ENCODE measurements around the gene EMC10. TPM values are rescaled to one million over a fixed set of nuclear protein-coding genes. Genes with fewer than 3 reads are reported as not detected.
"Not testable (repeated sequence)": the region's sequence is repeated elsewhere in the genome, so short reads cannot be mapped to it uniquely, and the experiment has no call there.

Gene EMC10
- polyA plus RNA-seq (2013, experiment 1 of 2; ENCODE audit: insufficient read length), result 111 TPM
- polyA plus RNA-seq (2013, experiment 2 of 2; ENCODE audit: insufficient read length), result 107 TPM

DNA sequence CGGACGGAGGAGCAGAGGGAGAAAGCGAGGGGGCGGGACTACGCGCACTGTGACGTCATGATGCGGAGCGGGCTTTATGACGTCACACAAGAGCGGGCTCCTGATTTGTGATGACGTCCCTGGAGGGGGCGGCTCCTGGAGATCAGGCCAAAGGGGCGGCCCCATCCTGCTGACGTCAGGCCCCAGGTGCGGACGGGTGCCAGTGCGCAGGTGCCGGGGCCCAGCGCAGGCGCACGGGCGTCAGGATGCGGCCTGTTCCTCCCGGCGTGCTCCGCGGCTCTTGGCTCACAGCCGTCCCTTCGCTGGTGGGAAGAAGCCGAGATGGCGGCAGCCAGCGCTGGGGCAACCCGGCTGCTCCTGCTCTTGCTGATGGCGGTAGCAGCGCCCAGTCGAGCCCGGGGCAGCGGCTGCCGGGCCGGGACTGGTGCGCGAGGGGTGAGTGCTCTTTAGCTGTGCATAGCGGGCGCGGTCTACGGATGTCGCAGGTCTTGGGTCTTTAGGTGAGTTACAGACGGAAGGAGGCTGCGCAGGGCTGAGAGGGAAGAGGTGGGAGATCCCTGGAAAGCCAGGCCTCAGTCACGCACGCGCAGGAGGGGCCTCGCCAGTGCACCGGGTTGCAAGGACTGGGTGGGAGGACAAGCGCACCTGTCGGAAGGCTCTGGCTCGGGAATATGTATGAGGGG is at the start of gene EMC10, which contains the start of gene GARIN5A:
Gene EMC10, plus strand, starts transcription at position 284 of the 683 bp plus-strand sequence. Its CDS starts 38 bp downstream, at position 322.
Gene GARIN5A, minus strand, starts transcription at position 625 of the 683 bp plus-strand sequence. Its CDS starts 460 bp downstream, at position 165.
- DNase-seq, result peak; percentile 89

DNA sequence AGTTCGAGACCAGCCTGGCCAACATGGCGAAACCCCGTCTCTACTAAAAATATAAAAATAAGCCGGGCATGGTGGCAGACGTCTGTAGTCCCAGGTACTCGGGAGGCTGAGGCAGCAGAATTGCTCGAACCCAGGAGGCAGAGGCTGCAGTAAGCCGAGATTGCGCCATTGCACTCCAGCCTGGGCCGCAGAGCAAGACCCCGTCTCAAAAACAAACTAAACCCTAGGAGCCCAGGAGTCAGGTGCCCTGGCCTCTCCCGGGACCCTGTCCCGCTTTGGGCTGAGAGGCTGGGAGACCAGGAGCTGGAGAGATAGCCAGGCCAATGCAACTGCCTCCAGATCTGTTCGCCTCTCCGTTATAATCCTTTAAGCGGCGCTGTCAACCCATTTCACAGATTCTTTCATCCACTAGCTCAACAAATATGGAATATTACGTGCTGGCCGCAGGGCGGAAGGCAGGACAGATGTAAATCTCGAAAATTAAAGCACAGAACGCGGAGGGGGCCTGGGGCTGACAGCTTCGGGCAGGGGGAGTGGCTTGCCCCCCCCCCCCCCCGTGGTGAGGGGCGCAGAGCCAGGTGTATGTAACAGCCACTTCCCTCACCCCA is 48.9 kb upstream of the EMC10 start:
- no peak for DNase-seq

DNA sequence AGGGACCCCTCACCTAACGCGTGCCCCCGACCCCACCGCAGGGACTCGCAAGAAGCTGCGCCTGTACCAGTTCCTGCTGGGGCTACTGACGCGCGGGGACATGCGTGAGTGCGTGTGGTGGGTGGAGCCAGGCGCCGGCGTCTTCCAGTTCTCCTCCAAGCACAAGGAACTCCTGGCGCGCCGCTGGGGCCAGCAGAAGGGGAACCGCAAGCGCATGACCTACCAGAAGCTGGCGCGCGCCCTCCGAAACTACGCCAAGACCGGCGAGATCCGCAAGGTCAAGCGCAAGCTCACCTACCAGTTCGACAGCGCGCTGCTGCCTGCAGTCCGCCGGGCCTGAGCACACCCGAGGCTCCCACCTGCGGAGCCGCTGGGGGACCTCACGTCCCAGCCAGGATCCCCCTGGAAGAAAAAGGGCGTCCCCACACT is 48.3 kb upstream of the EMC10 start:
- DNase-seq, result peak; percentile 30

DNA sequence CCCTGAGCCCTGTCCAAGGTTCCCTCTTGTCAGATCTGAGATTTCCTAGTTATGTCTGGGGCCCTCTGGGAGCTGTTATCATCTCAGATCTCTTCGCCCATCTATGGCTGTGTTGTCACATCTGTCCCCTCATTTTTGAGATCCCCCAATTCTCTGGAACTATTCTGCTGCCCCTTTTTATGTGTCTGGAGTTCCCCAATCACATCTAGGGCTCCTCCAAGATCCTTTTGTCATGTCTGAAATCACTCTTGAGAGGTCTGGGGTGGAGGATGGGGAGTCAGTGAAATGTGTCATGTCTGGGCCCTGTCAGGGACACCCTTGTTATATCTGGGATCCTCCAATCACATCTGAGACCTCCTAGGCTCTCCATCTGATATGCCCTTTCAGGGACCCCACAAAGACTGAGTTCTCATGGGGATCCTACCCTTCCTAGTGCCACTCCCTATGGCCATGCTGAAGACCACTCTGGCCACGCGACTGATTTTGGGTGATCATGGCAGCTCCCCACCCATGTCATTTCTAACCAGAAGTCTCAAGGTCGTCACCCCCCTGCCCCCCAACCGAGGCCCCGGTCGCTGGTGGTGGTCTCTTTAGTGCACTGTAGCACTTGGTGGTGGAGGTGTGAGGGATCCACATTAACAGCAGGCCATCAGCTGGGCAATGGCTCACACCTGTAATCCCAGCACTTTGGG is 47.4 kb upstream of the EMC10 start:
- no peak for DNase-seq

DNA sequence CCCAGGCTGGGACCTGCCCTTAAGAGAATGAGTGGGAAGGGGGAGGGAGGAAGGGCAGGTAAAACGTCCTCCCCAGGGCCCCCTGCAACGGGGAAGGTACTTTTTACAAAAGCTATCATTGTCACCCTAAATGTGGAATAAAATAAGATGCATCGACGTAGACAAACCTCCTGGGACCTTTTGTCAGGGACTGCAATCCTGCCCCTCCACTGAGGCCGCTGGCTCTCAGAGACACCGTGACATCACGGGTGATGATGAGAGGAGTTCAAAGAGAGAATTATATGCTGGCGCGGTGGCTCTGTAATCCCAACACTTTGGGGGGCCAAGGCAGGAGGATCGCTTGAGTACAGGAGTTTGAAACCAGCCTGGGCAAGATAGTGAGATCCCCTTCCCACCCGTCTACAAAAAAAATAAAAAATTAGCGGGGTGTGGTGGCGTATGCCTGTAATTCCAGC is 45.4 kb upstream of the EMC10 start:
- DNase-seq, result no peak

DNA sequence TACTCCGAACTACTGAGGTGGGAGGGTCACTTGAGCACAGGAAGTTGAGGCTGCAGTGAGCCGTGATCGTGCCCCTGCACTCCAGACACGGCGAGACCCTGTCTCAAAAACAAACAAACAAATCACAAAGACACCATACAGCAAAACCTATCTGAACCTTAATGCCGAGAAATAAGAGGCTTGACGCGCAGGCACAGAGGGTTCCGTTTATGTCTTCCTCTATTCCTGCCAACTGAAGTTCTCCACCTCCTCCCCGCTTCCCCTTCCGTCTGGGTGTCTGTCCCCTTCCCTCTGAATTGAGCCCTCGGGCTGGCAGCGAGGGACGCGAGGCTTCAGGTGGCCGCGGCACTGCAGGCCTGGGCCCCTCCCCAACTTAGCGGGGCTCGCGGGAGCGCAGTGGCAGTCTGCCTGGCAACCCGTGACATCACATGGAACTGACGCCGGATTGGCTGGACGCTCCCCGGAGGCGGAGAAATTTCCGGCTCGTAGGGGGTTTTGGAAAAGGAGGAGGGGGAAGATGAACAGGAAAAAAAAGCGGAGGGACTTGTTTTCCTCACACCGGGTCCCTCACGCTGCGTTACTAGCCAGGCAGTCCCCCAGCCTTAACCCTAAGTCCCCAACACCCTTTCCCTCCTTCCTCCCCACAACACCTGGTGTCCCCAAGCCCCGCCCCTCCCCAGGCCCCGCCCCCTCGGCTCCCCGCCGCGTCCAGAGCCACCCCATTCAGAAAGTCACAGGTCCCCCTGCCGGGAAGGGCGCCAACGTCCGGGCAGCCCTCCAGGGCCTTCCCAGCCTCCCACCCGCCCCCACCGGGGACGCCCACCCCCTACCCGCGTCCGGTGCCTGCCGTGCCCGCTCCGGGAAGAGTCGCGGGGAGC is 44.7 kb upstream of the EMC10 start:
- DNase-seq, result peak; percentile 60

DNA sequence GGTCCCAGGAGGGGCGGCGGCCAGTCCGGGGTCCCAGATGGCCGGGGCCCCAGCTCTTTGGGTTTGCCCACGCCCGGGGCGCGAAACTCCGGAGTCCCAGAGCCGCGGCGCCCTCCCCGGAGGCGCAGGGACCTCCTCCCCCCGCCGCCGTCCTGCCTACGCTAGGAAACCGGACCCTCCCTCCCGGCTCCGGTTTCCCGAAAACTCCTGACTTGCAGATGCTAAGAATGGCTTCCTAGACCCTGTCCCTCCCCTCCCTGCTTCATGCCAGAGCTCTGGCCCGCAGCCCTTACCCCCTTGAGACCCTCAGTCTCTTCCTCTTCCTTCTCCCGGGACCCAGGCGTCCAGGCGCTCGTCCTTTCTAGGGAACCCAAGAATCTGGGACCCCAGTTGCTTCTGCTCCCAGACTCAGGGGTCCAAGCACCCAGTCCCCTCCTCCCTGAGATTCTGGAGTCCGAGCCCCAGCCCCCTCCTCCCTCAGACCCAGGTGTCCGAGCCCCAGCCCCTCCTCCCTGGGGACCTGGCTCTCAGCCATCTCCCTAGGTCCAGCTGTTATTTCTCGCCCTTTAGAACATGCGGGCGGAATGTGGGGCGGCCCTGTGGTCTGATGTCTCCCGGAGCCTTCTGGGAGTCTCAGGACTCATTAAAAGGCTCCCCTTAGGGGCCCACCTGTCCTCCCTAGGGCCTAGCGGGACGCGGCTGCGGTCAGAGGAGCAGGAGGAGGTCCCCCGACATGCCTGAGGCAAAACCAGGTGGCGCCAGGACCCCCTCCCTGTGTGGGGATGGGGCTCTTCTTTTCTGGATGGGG is 43.9 kb upstream of the EMC10 start, which contains the start of gene MYBPC2:
Gene MYBPC2, plus strand, starts transcription at position 672 of the 808 bp plus-strand sequence. Its CDS starts 62 bp downstream, at position 734.
- DNase-seq, result no peak

DNA sequence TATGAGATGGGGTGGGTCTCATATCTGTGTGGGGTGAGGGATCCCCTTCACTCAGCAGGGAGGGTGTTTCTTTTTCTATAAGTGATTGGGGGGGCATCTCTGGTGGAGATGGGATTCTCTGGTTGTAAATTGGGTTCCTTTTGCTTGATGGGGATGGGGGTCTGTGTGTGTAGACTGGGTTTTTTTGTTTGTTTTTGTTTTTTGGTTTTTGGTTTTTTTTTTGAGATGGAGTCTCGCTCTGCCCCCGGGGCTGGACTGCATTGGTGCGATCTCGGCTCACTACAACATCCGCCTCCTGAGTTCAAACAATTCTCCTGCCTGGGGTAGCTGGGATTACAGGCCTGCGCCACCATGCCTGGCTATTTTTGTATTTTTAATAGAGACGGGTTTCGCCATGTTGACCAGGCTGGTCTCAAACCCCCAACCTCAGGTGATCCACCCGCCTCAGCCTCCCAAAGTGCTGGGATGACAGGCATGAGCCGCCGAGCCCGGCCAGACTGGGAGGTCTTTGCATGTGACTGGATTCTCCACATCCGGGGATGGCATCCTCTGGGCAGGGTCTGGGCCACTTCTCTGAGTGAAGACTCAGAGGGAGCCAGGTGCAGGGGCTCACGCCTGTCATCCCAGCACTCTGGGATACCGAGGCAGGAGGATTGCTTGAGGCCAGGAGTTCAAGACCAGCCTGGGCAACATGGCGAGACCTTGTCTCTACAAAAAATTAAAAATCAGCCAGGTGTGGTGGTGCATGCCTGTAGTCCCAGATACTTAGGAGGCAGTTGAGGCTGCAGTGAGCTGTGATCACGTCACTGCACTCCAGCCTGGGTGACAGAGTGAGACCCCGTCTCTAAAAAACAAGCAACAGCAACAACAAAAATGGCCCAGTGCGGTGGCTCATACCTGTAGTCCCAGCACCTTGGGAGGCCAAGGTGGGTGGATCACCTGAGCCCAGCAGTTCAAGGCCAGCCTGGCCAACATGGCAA is 42.8 kb upstream of the EMC10 start:
- DNase-seq, result no peak

DNA sequence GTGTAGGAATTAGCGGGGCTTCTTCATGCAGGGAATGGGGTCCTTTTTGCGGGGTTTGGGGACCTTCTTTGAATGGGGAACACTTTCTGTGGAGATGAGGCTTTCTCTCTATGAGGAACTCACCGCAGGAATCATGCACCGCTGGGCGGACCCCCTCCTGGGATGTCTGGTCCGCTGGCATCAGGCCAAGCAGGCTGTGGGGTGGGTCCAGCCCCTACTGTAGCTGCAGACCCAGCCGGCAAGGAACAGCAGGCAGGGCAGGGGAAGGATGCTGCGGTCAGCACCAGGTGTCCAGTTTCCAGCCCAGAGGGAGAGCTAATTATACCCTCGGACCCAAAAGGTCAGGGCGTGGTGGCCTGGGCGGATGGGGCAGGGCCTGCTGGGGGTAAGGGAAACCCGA is 41.8 kb upstream of the EMC10 start:
- DNase-seq, result no peak

DNA sequence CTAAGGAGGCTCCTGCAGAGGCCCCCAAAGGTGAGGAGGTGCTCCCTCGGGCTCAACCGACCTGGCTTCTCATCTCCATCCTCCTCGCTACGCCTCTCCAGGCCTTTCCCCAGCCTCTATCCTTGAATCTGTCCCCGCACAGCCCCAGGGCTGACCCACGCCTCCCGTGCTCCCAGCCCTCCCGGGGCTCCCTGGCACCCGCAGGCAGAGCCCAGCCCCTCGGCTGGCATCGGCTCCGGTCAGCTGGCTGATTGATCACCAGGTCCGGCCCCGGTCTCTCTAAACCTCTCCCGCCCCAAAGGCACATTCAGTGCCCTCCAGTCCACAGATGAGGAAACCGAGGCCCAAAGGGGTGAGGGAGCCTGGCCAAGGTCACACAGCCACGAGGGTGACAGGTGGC is 41.1 kb upstream of the EMC10 start:
- no peak for DNase-seq

DNA sequence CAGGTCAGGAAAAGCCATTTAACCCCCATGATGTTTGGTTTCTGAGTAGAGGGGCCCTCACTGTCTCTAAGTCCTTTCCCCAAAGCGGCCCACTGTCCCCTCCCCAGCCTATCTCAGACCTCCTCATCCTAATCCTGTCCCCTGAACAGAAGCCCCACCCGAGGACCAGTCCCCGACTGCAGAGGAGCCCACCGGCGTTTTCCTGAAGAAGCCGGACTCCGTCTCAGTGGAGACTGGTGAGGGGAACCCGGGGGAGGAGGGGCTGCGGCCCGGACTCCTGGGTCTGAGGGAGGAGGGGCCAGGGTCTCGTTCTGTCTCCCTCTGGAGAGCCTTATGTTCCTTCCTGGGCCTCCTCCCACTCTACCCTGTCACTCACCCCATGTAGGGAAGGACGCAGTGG is 40.7 kb upstream of the EMC10 start:
- DNase-seq, result no peak

DNA sequence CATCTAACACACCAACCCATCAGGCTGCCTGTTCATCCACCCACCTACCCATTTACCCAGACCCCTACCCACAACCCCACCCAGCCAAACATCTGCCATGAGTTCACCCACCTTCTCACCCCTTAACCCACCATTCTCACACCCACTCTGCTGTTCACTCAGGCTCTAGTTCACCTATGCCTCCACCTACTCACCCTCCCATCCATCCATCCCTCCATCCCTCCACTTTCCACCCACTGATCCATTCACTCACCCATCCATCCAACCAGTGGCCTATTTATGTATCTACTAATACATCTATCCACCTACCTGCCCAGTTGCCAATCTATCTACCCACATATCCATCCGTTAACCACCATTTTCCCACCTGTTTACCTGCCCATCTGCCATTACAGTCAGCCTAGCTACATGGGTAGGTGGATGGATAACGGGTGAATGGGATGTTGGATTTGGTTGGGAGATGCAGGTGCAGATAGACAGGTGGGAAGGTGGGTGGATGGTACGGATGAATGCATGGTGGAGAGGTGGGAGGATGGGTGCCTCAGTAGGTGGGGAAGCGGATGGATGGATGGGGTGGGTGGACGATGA is 38.4 kb upstream of the EMC10 start:
- DNase-seq, result no peak

DNA sequence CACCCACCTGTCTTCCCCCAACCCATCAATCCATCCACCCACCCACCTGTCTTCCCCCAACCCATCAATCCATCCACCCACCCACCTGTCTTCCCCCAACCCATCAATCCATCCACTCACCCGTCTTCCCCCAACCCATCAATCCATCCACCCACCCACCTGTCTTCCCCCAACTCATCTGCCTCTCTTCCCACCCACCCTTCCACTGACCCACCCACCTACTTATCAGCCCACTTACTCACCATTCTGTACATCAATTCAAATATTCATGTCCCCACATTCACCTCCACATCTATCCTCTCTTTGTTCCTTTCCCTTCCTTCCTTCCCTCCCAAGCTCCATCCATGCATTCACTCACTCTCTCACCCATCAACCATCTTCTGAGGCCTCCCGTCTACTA is 37.2 kb upstream of the EMC10 start:
- DNase-seq, result not testable (repeated sequence)

DNA sequence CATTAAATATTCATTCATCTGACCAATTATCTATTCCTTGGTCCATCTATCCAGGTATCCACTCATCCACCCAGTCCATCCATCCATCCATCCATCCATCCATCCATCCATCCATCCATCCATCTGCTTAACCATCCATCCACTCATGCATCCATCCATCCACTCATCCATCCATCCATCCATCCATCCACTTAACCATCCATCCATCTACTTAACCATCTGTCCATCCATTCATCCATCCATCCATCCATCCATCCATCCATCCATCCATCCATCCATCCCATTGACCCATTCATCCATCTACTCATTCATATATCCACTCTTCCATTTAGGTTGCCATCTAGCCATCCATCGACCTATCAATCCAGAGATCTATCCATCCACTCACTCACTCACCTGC is 32.2 kb upstream of the EMC10 start:
- no peak for DNase-seq

DNA sequence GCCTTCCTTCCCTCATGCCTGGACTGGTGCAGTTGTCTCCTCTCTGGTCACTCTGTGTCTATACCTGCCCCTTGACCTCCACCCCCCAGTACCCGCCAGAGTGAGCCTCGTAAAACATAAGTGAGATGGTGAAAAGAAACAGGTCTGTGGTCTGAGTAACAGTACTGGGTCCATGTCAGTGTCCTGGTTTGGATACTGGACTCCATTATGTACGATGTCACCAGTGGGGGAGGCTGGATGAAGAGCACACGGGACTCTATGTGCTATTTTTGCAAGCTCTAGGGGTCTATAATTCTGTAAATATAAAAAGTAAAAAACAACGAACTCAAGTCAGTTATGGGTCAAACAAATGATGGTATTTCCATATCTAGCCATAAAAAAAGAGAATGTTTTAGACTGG is 29.3 kb upstream of the EMC10 start:
- DNase-seq, result no peak

DNA sequence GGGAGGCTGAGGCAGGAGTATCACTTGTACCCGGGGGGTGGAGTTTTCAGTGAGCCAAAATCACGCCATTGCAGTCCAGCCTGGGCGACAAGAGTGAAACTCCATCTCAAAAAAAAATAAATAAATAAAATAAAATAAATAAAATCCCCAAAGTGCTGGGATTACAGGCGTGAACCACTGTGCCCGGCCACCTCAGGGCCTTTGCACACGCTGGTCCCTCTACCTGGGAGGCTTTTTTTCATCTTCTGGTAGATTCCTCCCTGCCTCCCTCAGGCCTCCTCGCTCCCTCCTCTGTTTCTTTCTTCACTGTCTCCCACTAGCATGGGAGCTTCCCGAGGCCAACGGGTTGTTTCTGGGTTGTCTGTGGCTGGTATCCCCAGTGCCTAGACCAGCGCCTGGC is 28.6 kb upstream of the EMC10 start:
- DNase-seq, result no peak

DNA sequence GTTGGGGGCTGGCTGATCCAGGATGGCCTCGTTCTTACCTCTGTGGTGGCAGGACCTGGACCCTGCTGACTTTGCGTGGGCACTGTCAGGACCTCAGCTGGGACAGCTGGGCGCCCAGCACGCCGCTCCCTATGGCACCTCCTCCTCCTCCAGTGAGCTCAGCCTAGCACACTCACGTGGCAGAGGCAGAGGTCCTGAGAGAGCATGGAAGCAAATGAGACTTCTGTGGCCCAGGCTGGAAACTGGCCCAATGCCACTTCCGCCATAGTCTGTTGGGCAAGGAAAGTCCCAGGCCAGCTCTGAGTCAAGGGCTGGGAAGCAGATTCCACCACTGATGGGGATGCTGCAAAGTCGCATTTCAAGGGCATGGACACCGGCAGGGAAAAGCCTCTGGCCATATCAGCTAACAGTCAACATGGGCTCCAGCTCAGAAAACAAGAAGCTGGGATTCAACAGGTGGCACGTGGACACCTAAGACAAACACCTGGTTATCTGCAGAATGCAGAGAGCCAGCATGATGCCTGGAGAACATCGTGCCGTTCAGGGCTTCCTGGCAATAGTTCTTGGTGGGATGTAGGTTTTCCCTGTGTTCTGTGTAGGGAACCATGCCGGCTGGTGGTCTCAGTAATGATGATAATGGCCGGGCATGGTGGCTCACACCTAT is 26.9 kb upstream of the EMC10 start:
- no peak for DNase-seq

DNA sequence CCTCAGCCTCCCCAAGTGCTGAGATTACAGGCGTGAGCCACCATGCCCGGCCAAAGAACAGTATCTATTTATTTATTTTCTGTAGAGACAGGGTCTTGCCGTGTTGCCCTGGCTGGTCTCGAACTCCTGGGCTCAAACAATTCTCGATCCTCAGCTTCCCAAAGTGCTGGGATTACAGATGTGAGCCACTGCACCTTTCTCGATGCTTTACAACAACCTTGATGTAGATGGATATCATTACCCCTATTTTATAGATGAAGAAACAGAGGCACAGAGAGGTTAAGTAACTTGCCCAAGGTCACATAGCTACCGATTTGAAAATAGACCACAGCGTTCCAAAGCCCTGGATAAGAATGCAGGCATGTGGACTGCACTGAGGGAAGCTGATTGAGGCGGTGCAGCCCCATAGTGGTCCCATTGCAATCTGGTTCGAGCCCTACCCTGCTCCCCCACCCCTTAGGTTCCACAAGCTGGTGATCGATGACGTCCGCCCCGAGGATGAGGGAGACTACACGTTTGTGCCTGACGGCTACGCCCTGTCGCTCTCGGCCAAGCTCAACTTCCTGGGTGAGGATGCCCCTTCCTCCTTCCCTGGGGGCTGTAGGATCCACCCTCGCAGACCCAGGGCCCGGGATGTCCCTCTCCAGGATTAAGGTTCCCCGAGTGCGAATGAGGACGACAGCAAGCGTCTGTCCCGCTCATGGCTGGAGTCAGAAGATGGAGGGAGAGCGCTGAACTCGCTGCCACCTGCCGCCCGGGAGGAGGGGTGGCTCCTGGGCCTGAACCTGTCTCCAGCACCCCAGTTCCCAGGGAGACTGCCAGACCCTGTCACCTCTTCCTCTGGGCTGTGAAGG is 25.7 kb upstream of the EMC10 start:
- DNase-seq, result no peak

All from fibroblast of skin of back (primary cell).